Aorta (tissue), 5 donors: ENCODE measurements around the gene KRTAP1-4. TPM values are rescaled to one million over a fixed set of nuclear protein-coding genes. Genes with fewer than 3 reads are reported as not detected.
"Not testable (repeated sequence)": the region's sequence is repeated elsewhere in the genome, so short reads cannot be mapped to it uniquely, and the experiment has no call there.

Experiments
- ATAC-seq: fragments of 200-7000 bp; cut with Tn5 transposase; one replicate; pipeline ENCODE4 v1.9.1; 2022; ENCODE audit warnings: moderate library complexity; ENCODE audit not compliant: low FRiP score
- DNase-seq, 2 donors: peaks; one replicate each; pipeline ENCODE4 v3.0.0-alpha.2; 2020
- H3K27ac ChIP-seq, 2 donors: one replicate each; pipeline ENCODE4 v1.5.1; 2013; ENCODE audit warnings: low read length in 2 of 2, mild to moderate bottlenecking in 2 of 2, moderate library complexity in 2 of 2, control low read depth in 1 of 2, inconsistent platforms in 1 of 2, low read depth in 1 of 2
- H3K27me3 ChIP-seq, 2 donors: one replicate each; pipeline ENCODE4 v1.6.1; 2013; ENCODE audit warnings: control low read depth in 1 of 2, low read length in 1 of 2, mild to moderate bottlenecking in 1 of 2, moderate library complexity in 1 of 2; ENCODE audit not compliant: insufficient read depth in 2 of 2, control insufficient read depth in 1 of 2
- H3K36me3 ChIP-seq, 2 donors: one replicate each; pipeline ENCODE4 v1.6.1; 2013; ENCODE audit warnings: control low read depth in 1 of 2, low read length in 1 of 2, mild to moderate bottlenecking in 1 of 2; ENCODE audit not compliant: insufficient read depth in 2 of 2, control insufficient read depth in 1 of 2
- H3K4me1 ChIP-seq, 2 donors: one replicate each; pipeline ENCODE4 v1.6.1; 2013; ENCODE audit warnings: low read length in 2 of 2, control low read depth in 1 of 2, mild to moderate bottlenecking in 1 of 2, moderate library complexity in 1 of 2; ENCODE audit not compliant: insufficient read depth in 2 of 2, control insufficient read depth in 1 of 2
- H3K4me3 ChIP-seq, 2 donors: one replicate each; pipeline ENCODE4 v1.5.1; 2013; ENCODE audit warnings: low read length in 2 of 2, control low read depth in 1 of 2, mild to moderate bottlenecking in 1 of 2
- H3K9me3 ChIP-seq: one replicate; pipeline ENCODE4 v1.6.1; 2013; ENCODE audit warnings: mild to moderate bottlenecking, low read length; ENCODE audit not compliant: control insufficient read depth
- WGBS, 2 donors: extraction: QIAGEN DNeasy Blood & Tissue Kit; methylation state at CpG; one replicate each; pipeline ENCODE4 v1.1.7; 2013; 5-methylcytosine and 5-hydroxymethylcytosine counted together
- intact Hi-C, 2 donors: fragments of 100-400 bp; cut with DNase I; formaldehyde crosslinking; loops; one replicate each; pipeline versions ENCODE4 v1.14.2 to v1.15.0; 2022
- polyA plus RNA-seq, 2 donors: library from polyadenylated mRNA; stranded (reverse); fragments of 200-250 nt; gene quantifications; one replicate each; pipeline ENCODE4 v1.2.3, GENCODE V29; 2013
- total RNA-seq, 2 donors: library from RNA; stranded (reverse); fragmentation: NEBNext Ultra II Directional; extraction: Animal tissue kit (Norgen Biotek cat#: 25700); gene quantifications; one replicate each; pipeline ENCODE4 v1.2.1, GENCODE V29; 2021
- donor health status: healthy with polysubstance abuse.
- donor health status: Bipolar disorder and iron deficiency.
- donor health status: DM: no; HTN: no; CAD: no.
- donor health status: DM: no; HTN: no; CAD: no.
- donor health status: DM: yes; HTN: yes; CAD: no.

The KRTAP1-4 gene
- total and polyA plus RNA-seq, 4 donors: not detected

DNA sequence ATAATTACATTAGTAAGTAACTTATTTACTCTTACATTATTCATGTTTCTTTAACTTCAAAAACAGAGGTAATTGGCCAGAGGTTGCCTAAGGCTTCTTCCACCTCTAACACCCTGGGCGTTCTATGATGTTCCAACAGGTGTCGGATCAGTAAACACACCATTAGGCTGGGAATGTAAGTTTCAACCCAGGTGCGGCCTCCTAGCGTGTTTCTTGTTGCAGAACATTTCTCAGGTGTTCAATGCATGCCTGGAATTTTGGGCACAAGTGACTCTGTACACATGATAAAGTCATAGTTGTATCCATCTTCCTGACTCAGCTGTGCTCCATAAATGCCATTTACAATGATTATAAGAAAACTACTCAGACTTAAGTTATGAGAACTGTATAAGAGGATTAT is 24.0 kb upstream of the KRTAP1-4 start:
- DNase-seq (no peak), ATAC-seq (no peak)
- Histone ChIP-seq H3K27me3 (no peaks in the 10 kb centered on the region), H3K9me3 (no peaks in the 10 kb centered on the region), H3K27ac (no peak overlapping the region), H3K36me3 (no peaks in the 10 kb centered on the region), H3K4me1 (no peaks in the 10 kb centered on the region), H3K4me3 (no peak overlapping the region)
- 89 to 90% methylated on average over 4 of the region's 4 CpGs for whole genome bisulfite sequencing, 2 donors
- intact Hi-C loops: no loop called here

DNA sequence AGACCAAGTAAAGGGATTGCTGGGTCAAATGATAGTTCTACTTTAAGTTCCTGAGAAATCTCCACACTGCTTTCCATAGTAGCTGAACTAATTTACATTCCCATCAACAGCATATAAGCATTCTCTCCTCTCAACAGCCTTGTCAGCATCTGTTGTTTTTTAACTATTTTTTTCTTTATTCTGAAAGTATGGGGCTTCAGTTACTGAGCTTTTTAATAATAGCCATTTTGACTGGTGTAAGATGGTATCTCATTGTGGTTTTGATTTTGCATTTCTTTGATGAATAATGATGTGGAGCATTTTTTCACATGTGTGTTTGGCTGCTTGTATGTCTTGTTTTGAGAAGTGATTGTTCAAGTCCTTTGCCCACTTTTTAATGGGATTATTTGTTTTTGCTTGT is 22.6 kb upstream of the KRTAP1-4 start:
- Histone ChIP-seq H3K36me3 (no peaks in the 10 kb centered on the region), H3K9me3 (no peaks in the 10 kb centered on the region), H3K4me1 (no peaks in the 10 kb centered on the region), H3K4me3 (no peak overlapping the region), H3K27me3 (no peaks in the 10 kb centered on the region), H3K27ac (no peak overlapping the region)
- intact Hi-C loops: no loop called here
- DNase-seq: no peak
- ATAC-seq: no peak

DNA sequence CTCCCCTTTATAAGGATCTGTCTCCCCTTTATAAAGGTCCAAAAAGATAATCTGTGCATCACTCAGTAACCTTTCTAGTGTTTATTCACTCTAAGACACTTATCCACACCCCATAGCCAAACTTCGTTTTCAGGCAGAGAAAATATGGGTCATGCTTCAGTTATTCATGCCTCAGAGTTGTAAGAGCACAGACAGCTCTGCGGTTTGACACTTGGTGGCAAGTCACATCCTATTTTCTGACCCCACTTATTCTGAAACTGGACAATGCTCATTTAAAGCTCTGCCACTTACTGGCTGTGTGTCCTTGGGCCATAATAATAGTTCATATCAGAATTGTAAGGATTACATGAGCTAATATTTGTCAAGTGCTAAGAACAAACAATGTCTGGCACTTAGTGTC is 19.1 kb upstream of the KRTAP1-4 start:
- H3K9me3 ChIP-seq: no peaks in the 10 kb centered on the region
- no peaks in the 10 kb centered on the region for H3K27me3 ChIP-seq
- DNase-seq: no peak
- 29 to 35% methylated on average over 2 of the region's 2 CpGs for WGBS, 2 donors
- H3K27ac ChIP-seq: no peak overlapping the region
- H3K36me3 ChIP-seq: no peaks in the 10 kb centered on the region
- no peak overlapping the region for H3K4me3 ChIP-seq
- intact Hi-C loops: no loop called here
- ATAC-seq: no peak
- no peaks in the 10 kb centered on the region for H3K4me1 ChIP-seq

DNA sequence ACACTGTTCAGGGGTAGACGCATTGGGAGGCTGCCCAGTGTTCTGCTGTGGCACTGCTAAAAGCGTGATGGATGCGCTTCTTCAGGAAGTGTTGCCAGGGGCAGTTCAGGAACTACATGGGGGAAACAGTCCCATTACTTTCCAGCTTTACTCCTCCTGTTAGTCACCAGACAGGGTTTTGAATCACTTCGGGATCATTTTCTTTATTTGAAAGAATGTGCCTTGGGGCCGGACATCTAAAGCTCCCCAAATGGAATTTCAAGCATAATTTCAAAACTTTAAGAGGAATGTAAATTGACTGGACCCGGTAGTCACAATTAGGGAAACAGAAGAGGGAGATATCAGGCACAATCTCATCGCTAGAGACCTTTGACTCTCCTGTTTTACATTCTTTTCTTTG is 18.4 kb upstream of the KRTAP1-4 start:
- ATAC-seq: no peak
- WGBS, 2 donors: 45 to 51% methylated on average over 7 of the region's 7 CpGs
- H3K36me3 ChIP-seq: no peaks in the 10 kb centered on the region
- no peak overlapping the region for H3K4me3 ChIP-seq
- DNase-seq: no peak
- no peaks in the 10 kb centered on the region for H3K27me3 ChIP-seq
- H3K9me3 ChIP-seq: no peaks in the 10 kb centered on the region
- intact Hi-C loops: no loop called here
- H3K27ac ChIP-seq: no peak overlapping the region
- H3K4me1 ChIP-seq: no peaks in the 10 kb centered on the region

DNA sequence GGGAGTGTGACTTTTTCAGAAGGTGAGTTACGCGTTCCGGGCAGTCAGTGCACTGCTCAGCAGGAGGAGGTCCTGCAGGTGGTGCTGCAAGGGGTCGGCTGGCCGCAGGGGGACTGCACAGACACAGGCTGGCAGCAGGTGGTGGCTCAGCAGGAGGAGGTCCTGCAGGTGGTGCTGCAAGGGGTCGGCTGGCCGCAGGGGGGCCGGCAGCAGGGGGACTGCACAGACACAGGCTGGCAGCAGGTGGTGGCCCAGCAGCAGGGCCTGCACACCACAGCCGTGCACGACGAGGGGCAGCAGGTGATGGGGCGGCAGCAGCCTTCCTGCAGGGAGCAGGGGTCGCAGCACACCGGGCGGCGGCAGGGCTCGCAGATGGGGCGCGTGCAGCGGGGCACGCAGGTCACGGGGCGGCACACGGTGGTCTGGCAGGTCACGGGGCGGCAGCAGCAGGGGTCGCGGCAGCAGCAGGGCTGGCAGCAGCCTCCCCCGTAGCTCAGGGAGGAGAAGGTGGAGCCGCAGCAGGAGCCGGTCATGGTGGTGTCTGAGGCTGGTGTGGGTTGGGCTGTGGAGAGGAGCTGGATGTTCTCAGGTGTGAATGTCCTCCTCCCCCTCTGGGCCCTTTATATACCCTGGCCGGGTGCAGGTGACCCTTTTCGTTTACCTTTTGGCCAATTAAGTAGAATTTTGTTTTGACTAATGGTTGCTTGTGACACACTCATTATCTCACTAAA is 16.9 kb upstream of the KRTAP1-4 start, which contains the start of gene KRTAP2-1:
Gene KRTAP2-1 (minus strand): TSS at position 582 of the 731 bp plus-strand sequence. CDS start 49 bp downstream, at position 533.
- H3K9me3 ChIP-seq, H3K36me3 ChIP-seq, H3K4me3 ChIP-seq, H3K27ac ChIP-seq, H3K27me3 ChIP-seq, DNase-seq, intact Hi-C loops, H3K4me1 ChIP-seq: not testable (repeated sequence)
- ATAC-seq: peak; percentile 52
- 44 to 46% methylated on average over 8 to 10 of the region's 33 CpGs for WGBS, 2 donors

DNA sequence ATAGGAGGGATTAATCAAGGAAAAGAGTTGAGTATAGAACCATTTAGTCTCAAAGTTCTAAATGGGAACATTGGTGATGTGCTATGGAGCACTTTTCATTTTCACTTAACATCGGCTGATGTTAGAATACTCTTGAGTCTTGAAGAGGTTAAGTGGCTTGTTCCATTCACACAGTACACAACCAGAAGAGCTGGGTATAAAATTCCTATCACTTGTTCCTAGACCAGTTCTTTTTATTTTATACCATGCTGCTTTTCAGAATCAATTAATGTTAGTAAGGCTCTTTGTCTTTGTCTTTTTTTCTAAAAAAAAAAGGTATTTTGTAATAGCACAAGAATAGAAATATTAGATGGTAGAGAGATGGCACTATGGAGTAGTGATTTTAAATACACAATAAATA is 13.0 kb upstream of the KRTAP1-4 start:
- Histone ChIP-seq H3K27ac (no peak overlapping the region), H3K4me1 (no peaks in the 10 kb centered on the region), H3K9me3 (no peaks in the 10 kb centered on the region), H3K36me3 (no peaks in the 10 kb centered on the region), H3K4me3 (no peak overlapping the region), H3K27me3 (no peaks in the 10 kb centered on the region)
- no peak for DNase-seq
- ATAC-seq: no peak
- WGBS, 2 donors: 96 to 97% methylated on average over 1 of the region's 1 CpG
- intact Hi-C loops: no loop called here

DNA sequence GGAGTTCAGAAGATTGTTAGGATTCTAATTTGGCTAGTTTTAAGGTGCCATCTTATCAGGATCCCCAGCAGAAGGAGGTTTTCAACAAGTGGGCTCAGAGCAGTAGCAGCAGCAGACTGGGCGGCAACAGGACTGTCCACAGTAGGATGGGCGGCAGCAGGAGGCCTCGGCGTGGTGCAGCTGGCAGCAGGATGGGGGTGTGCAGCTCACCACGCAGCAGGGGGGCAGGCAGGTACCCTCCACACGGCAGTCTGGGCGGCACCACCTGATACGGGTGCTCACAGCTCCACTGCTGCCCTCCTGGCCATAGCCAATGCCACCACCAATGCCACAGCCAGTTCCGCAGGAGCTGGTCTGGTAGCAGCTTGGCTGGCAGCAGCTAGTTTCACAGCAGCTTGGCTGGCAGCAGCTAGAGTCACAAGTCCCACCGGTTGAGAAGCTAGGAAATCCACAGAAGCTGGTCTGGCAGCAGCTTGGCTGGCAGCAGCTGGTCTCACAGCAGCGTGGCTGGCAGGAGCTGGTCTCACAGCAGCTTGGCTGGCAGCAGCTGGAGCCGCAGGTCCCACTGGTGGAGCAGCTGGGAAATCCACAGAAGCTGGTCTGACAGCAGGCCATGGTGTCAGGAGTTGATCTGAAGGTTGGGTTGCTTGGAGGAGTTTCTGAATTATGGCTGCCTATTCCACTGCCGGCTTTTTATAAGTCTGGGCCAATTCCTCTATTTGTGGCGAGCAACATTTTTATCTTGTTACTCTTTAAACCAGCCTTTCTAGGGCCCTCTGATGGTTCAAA is 11.0 kb upstream of the KRTAP1-4 start, which contains the start of gene KRTAP1-1:
Gene KRTAP1-1 (minus strand): TSS at position 668 of the 789 bp plus-strand sequence. CDS start 53 bp downstream, at position 615.
- H3K27ac ChIP-seq, H3K4me1 ChIP-seq, intact Hi-C loops, ATAC-seq, H3K4me3 ChIP-seq, H3K27me3 ChIP-seq, DNase-seq, H3K36me3 ChIP-seq, H3K9me3 ChIP-seq: not testable (repeated sequence)
- WGBS, 2 donors: 47 to 54% methylated on average over 11 to 14 of the region's 14 CpGs

DNA sequence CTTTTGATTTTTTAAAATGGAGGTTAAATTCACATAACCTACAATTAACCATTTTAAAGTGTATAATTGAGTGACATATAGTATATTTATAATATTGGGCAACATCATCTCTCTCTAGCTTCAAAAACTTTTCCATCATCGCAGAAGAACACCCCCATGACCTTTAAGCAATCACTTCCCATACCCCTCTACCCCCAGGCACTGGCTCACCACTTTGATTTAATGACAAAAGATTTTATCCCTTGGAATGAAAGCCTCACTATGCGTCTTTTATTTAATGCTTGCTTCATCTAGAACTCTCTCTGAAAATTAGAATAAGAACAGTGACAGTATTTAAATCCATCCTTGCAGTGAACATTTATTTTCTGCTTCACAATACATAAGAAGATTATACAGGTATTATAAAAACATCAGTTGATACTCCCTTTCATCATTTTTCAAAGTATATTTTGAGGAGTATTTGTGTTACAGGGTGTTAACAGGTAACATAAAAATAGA is 7.9 kb upstream of the KRTAP1-4 start:
- no peak overlapping the region for H3K27ac ChIP-seq
- ATAC-seq: no peak
- intact Hi-C loops: no loop called here
- H3K9me3 ChIP-seq: no peaks in the 10 kb centered on the region
- no peaks in the 10 kb centered on the region for H3K4me1 ChIP-seq
- WGBS, 2 donors: 63 to 68% methylated on average over 2 of the region's 2 CpGs
- H3K4me3 ChIP-seq: no peak overlapping the region
- H3K27me3 ChIP-seq: no peaks in the 10 kb centered on the region
- DNase-seq: no peak
- H3K36me3 ChIP-seq: no peaks in the 10 kb centered on the region
